ENCODE measurements around the gene CEP131.

DNA sequence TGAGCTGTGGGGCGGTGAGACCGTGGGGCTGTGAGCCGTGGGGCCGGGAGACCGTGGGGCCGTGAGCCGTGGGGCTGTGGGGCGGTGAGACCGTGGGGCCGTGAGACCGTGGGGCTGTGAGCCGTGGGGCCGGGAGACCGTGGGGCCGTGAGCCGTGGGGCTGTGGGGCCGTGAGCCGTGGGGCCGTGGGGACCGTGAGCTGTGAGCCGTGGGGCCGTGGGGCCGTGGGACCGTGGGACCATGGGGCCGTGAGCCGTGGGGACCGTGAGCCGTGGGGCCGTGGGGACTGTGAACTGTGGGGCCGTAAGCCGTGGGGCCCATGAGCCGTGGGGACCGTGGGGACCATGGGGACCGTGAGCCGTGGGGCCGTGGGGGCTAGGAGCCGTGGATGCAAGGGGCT is 82.1 kb downstream of the CEP131 start:
- TF ChIP-seq, protein P1, sequence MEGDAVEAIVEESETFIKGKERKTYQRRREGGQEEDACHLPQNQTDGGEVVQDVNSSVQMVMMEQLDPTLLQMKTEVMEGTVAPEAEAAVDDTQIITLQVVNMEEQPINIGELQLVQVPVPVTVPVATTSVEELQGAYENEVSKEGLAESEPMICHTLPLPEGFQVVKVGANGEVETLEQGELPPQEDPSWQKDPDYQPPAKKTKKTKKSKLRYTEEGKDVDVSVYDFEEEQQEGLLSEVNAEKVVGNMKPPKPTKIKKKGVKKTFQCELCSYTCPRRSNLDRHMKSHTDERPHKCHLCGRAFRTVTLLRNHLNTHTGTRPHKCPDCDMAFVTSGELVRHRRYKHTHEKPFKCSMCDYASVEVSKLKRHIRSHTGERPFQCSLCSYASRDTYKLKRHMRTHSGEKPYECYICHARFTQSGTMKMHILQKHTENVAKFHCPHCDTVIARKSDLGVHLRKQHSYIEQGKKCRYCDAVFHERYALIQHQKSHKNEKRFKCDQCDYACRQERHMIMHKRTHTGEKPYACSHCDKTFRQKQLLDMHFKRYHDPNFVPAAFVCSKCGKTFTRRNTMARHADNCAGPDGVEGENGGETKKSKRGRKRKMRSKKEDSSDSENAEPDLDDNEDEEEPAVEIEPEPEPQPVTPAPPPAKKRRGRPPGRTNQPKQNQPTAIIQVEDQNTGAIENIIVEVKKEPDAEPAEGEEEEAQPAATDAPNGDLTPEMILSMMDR (IDR thresholded peaks at IDR 0.05), result no peak
- TF ChIP-seq POLR2A (IDR thresholded peaks at IDR 0.05), result no peak

Data from body of pancreas (tissue), 4 donors.